Upper lobe of left lung (tissue), 6 donors: Measurements from ENCODE around the gene KRTAP19-4. TPM values are rescaled to one million over a fixed set of nuclear protein-coding genes. Genes with fewer than 3 reads are reported as not detected.

Experiments used
- ATAC-seq, 2 donors: fragments of 200-7000 bp; cut with Tn5 transposase; one replicate each; pipeline ENCODE4 v1.9.1; 2022; ENCODE audit warnings: mild to moderate bottlenecking in 2 of 2, moderate library complexity in 2 of 2; ENCODE audit not compliant: low FRiP score in 2 of 2
- DNase-seq, 2 donors: peaks; one replicate each; pipeline ENCODE4 v3.0.0-alpha.2; 2019 to 2020
- H3K27ac ChIP-seq, 4 donors: fragments of 200-600 bp; sonication (generic); one replicate each; pipeline ENCODE4 v1.5.1; 2016 to 2019
- H3K27me3 ChIP-seq, 4 donors: fragments of 200-600 bp; sonication (generic); one replicate each; pipeline ENCODE4 v1.5.1; 2017 to 2019
- H3K36me3 ChIP-seq, 4 donors: fragments of 200-600 bp; sonication (generic); one replicate each; pipeline ENCODE4 v1.5.1; 2016 to 2019
- H3K4me1 ChIP-seq, 4 donors: fragments of 200-600 bp; sonication (generic); one replicate each; pipeline ENCODE4 v1.5.1; 2018 to 2019
- H3K4me3 ChIP-seq, 4 donors: fragments of 200-600 bp; sonication (generic); one replicate each; pipeline ENCODE4 v1.5.1; 2017 to 2019; ENCODE audit warnings: mild to moderate bottlenecking in 2 of 4, moderate library complexity in 1 of 4
- H3K9me3 ChIP-seq, 4 donors: fragments of 200-600 bp; sonication (generic); one replicate each; pipeline ENCODE4 v1.5.1; 2018 to 2019
- EP300 ChIP-seq, 4 donors: sonication (generic); formaldehyde crosslinking; IDR thresholded peaks; one replicate each; pipeline ENCODE4 v1.5.1; 2017; ENCODE audit warnings: antibody characterized with exemption in 4 of 4, control low read depth in 2 of 4
- POLR2A ChIP-seq, 4 donors: fragments of 450-650 bp; IDR thresholded peaks; one replicate each; pipeline ENCODE4 v1.5.1; 2016 to 2017; ENCODE audit warnings: antibody characterized with exemption in 4 of 4, mild to moderate bottlenecking in 2 of 4
- POLR2AphosphoS5 ChIP-seq, 2 donors: sonication (generic); formaldehyde crosslinking; IDR thresholded peaks; one replicate each; pipeline ENCODE4 v1.5.1; 2017; ENCODE audit warnings: antibody characterized with exemption in 2 of 2
- WGBS, 2 donors: methylation state at CpG; one replicate each; pipeline ENCODE4 v1.1.5; 2017 to 2018; 5-methylcytosine and 5-hydroxymethylcytosine counted together
- small RNA-seq, 4 donors: library from RNA; depleted of rRNA; stranded (forward); fragments of <200 nt; gene quantifications; one replicate each; pipeline ENCODE3, GENCODE V24; 2016
- total RNA-seq, 6 donors: library from RNA; depleted of rRNA in 4 of 6; stranded (reverse); fragments of >200 nt in 4 of 6; gene quantifications; one replicate each; pipeline versions ENCODE4 v1.1.0 to v1.2.1, GENCODE V29; 2016 to 2021
- TF ChIP-seq, protein P1 (sequence below), 6 experiments: fragments of 450-650 bp in 4 of 6; fragments of 200-600 bp in 2 of 6; sonication (generic) in 2 of 6; IDR thresholded peaks; one replicate each; pipeline ENCODE4 v1.5.1; 2016 to 2019; ENCODE audit warnings: antibody characterized with exemption in 6 of 6
- donor health status: DM: no; HTN: no; CAD: no; lungs with moderate emphysema.
- donor health status: DM: no; HTN: yes; CAD: no; lungs with severe emphysema.

Gene KRTAP19-4
- total RNA-seq, 6 donors from 2014 or later = not detected

GRCh38 chr21:30448514-30448913, 48.5 kb downstream of the KRTAP19-4 start:
- Histone ChIP-seq H3K27ac (no peak overlapping the region), H3K27me3 (no peaks in the 10 kb centered on the region), H3K36me3 (no peaks in the 10 kb centered on the region), H3K4me3 (no peak overlapping the region), H3K4me1 (no peaks in the 10 kb centered on the region), H3K9me3 (no peaks in the 10 kb centered on the region)
- 82 to 90% methylated on average over 3 of the region's 3 CpGs for WGBS, 2 donors
- DNase-seq (no peak), ATAC-seq (no peak)
- TF ChIP-seq EP300 (IDR thresholded peaks at IDR 0.05) = no peak
- no peak for TF ChIP-seq POLR2AphosphoS5 (IDR thresholded peaks at IDR 0.05)
- TF ChIP-seq POLR2A (IDR thresholded peaks at IDR 0.05) = no peak
- TF ChIP-seq, protein P1, sequence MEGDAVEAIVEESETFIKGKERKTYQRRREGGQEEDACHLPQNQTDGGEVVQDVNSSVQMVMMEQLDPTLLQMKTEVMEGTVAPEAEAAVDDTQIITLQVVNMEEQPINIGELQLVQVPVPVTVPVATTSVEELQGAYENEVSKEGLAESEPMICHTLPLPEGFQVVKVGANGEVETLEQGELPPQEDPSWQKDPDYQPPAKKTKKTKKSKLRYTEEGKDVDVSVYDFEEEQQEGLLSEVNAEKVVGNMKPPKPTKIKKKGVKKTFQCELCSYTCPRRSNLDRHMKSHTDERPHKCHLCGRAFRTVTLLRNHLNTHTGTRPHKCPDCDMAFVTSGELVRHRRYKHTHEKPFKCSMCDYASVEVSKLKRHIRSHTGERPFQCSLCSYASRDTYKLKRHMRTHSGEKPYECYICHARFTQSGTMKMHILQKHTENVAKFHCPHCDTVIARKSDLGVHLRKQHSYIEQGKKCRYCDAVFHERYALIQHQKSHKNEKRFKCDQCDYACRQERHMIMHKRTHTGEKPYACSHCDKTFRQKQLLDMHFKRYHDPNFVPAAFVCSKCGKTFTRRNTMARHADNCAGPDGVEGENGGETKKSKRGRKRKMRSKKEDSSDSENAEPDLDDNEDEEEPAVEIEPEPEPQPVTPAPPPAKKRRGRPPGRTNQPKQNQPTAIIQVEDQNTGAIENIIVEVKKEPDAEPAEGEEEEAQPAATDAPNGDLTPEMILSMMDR (IDR thresholded peaks at IDR 0.05) = no peak

- TF ChIP-seq, protein P1 (IDR thresholded peaks at IDR 0.05) = no peak
- TF ChIP-seq POLR2AphosphoS5 (IDR thresholded peaks at IDR 0.05) = no peak
- TF ChIP-seq POLR2A (IDR thresholded peaks at IDR 0.05) = no peak
- TF ChIP-seq EP300 (IDR thresholded peaks at IDR 0.05) = no peak
Measured at GRCh38 chr21:30447056-30447455, 49.9 kb downstream of the KRTAP19-4 start.

More at GRCh38 chr21:30447056-30447455, 49.9 kb downstream of the KRTAP19-4 start:
- no peak overlapping the region for H3K4me3 ChIP-seq
- no peaks in the 10 kb centered on the region for H3K27me3 ChIP-seq
- ATAC-seq = no peak
- 24 to 35% methylated on average over 4 of the region's 4 CpGs for WGBS, 2 donors
- DNase-seq = no peak
- H3K9me3 ChIP-seq = no peaks in the 10 kb centered on the region
- H3K36me3 ChIP-seq = no peaks in the 10 kb centered on the region
- no peaks in the 10 kb centered on the region for H3K4me1 ChIP-seq
- no peak overlapping the region for H3K27ac ChIP-seq

Small RNA genes lying within 50 kb of the gene (small RNA-seq; reads per million reads assigned to genes)
- 0 reads per million in 4 donors for gene AP000567.1
- gene KRTAP19-10P = 0 reads per million in 4 donors
- 0 reads per million in 4 donors for gene KRTAP19-11P
- gene KRTAP19-9P = 0 reads per million in 4 donors

Other genes starting within 250 kb of the KRTAP19-4 start
- gene KRTAP24-1, start 214.2 kb downstream of the KRTAP19-4 start, total RNA-seq = not detected
- gene KRTAP25-1, start 207.7 kb downstream of the KRTAP19-4 start, total RNA-seq = not detected
- not detected for gene KRTAP26-1, start 176.8 kb downstream of the KRTAP19-4 start, total RNA-seq
- gene KRTAP27-1, start 159.5 kb downstream of the KRTAP19-4 start, total RNA-seq = not detected
- not detected for gene KRTAP23-1, start 148.6 kb downstream of the KRTAP19-4 start, total RNA-seq
- gene KRTAP13-2, start 124.9 kb downstream of the KRTAP19-4 start, total RNA-seq = not detected
- gene KRTAP13-1, start 101.1 kb downstream of the KRTAP19-4 start, total RNA-seq = not detected
- gene KRTAP13-3, start 71.2 kb downstream of the KRTAP19-4 start, total RNA-seq = not detected
- not detected for gene KRTAP13-4, start 66.9 kb downstream of the KRTAP19-4 start, total RNA-seq
- not detected for gene KRTAP15-1, start 56.9 kb downstream of the KRTAP19-4 start, total RNA-seq
- not detected for gene KRTAP19-1, start 16.8 kb downstream of the KRTAP19-4 start, total RNA-seq
- not detected for gene KRTAP19-2, start 9.7 kb downstream of the KRTAP19-4 start, total RNA-seq
- gene KRTAP19-3, start 5.2 kb downstream of the KRTAP19-4 start, total RNA-seq = not detected
- not detected for gene KRTAP19-5, start 5.0 kb upstream of the KRTAP19-4 start, total RNA-seq
- not detected for gene KRTAP19-6, start 44.7 kb upstream of the KRTAP19-4 start, total RNA-seq
- not detected for gene KRTAP19-7, start 64.1 kb upstream of the KRTAP19-4 start, total RNA-seq
- gene KRTAP22-2, start 93.2 kb upstream of the KRTAP19-4 start, total RNA-seq = not detected
- gene KRTAP6-3, start 95.3 kb upstream of the KRTAP19-4 start, total RNA-seq = not detected
- not detected for gene KRTAP6-2, start 101.7 kb upstream of the KRTAP19-4 start, total RNA-seq
- not detected for gene KRTAP22-1, start 103.9 kb upstream of the KRTAP19-4 start, total RNA-seq
- gene KRTAP6-1, start 116.8 kb upstream of the KRTAP19-4 start, total RNA-seq = not detected
- not detected for gene KRTAP20-1, start 119.3 kb upstream of the KRTAP19-4 start, total RNA-seq
- not detected for gene KRTAP20-4, start 123.5 kb upstream of the KRTAP19-4 start, total RNA-seq
- not detected for gene KRTAP20-2, start 138.0 kb upstream of the KRTAP19-4 start, total RNA-seq
- not detected for gene KRTAP20-3, start 145.7 kb upstream of the KRTAP19-4 start, total RNA-seq
- gene KRTAP21-3, start 221.6 kb upstream of the KRTAP19-4 start, total RNA-seq = not detected